Measurements from ENCODE around the gene TEDDM1.
"Not testable (repeated sequence)": the region's sequence is repeated elsewhere in the genome, so short reads cannot be mapped to it uniquely, and the experiment has no call there.

The TEDDM1 gene

GRCh38 chr1:182380199-182380598 lies 20.3 kb downstream of the TEDDM1 start:
- no peak for DNase-seq (ENCODE audit: low spot score)

GRCh38 chr1:182379781-182380180 lies 20.7 kb downstream of the TEDDM1 start:
- not testable (repeated sequence) for DNase-seq (ENCODE audit: low spot score)

- no peak for DNase-seq (ENCODE audit: low spot score)
Measured at GRCh38 chr1:182376936-182377574, 23.4 kb downstream of the TEDDM1 start.

GRCh38 chr1:182374101-182374834 lies 26.2 kb downstream of the TEDDM1 start:
- no peak for DNase-seq (ENCODE audit: low spot score)

- no peak for DNase-seq (ENCODE audit: low spot score)
Measured at GRCh38 chr1:182370532-182370931, 29.9 kb downstream of the TEDDM1 start.

- DNase-seq (ENCODE audit: low spot score) = no peak
Measured at GRCh38 chr1:182368903-182369302, 31.6 kb downstream of the TEDDM1 start.

GRCh38 chr1:182368358-182368757 lies 32.1 kb downstream of the TEDDM1 start:
- no peak for DNase-seq (ENCODE audit: low spot score)

GRCh38 chr1:182367926-182368325 lies 32.5 kb downstream of the TEDDM1 start:
- no peak for DNase-seq (ENCODE audit: low spot score)

- DNase-seq (ENCODE audit: low spot score) = no peak
Measured at GRCh38 chr1:182366596-182366995, 33.9 kb downstream of the TEDDM1 start.

GRCh38 chr1:182359645-182360044 lies 40.8 kb downstream of the TEDDM1 start:
- DNase-seq (ENCODE audit: low spot score) = no peak

- DNase-seq (ENCODE audit: low spot score) = no peak
Measured at GRCh38 chr1:182357913-182358312, 42.6 kb downstream of the TEDDM1 start.

GRCh38 chr1:182357171-182357570 lies 43.3 kb downstream of the TEDDM1 start:
- no peak for DNase-seq (ENCODE audit: low spot score)

- DNase-seq (ENCODE audit: low spot score) = no peak
Measured at GRCh38 chr1:182355723-182356098, 44.8 kb downstream of the TEDDM1 start.

GRCh38 chr1:182351790-182352364 lies 48.6 kb downstream of the TEDDM1 start:
- no peak for DNase-seq (ENCODE audit: low spot score)

- no peak for DNase-seq (ENCODE audit: low spot score)
Measured at GRCh38 chr1:182350839-182351238, 49.6 kb downstream of the TEDDM1 start.

- DNase-seq (ENCODE audit: low spot score) = no peak
Measured at GRCh38 chr1:182348961-182349747, 51.3 kb downstream of the TEDDM1 start.

Measured in kidney capillary endothelial cell (primary cell).